Parathyroid adenoma (tissue), 2 donors: ENCODE measurements around the gene TMEM273.

Source experiments
- H2AFZ ChIP-seq: fragments of 300-600 bp; sonication (generic); one replicate; pipeline ENCODE4 v1.7.0; 2017; ENCODE audit warnings: antibody characterized with exemption, mild to moderate bottlenecking
- H3K27ac ChIP-seq: fragments of 300-600 bp; sonication (generic); one replicate; pipeline ENCODE4 v1.7.0; 2017
- H3K27me3 ChIP-seq: fragments of 300-600 bp; sonication (generic); one replicate; pipeline ENCODE4 v1.7.0; 2017; ENCODE audit warnings: low read length; ENCODE audit not compliant: control insufficient read depth, insufficient read depth
- H3K36me3 ChIP-seq: fragments of 300-600 bp; sonication (generic); one replicate; pipeline ENCODE4 v1.7.0; 2017; ENCODE audit warnings: low read length; ENCODE audit not compliant: control insufficient read depth, insufficient read depth
- H3K4me1 ChIP-seq: fragments of 300-600 bp; sonication (generic); one replicate; pipeline ENCODE4 v1.7.0; 2017; ENCODE audit warnings: control low read depth
- H3K4me2 ChIP-seq: fragments of 300-600 bp; sonication (generic); one replicate; pipeline ENCODE4 v1.7.0; 2017; ENCODE audit warnings: low read length
- H3K4me3 ChIP-seq: fragments of 300-600 bp; sonication (generic); one replicate; pipeline ENCODE4 v1.7.0; 2017; ENCODE audit warnings: low read depth, low read length
- H3K79me2 ChIP-seq: fragments of 300-600 bp; sonication (generic); one replicate; pipeline ENCODE4 v1.7.0; 2017; ENCODE audit warnings: control low read depth
- H3K9ac ChIP-seq: fragments of 300-600 bp; sonication (generic); one replicate; pipeline ENCODE4 v1.7.0; 2017; ENCODE audit warnings: mild to moderate bottlenecking
- H3K9me3 ChIP-seq: fragments of 300-600 bp; sonication (generic); one replicate; pipeline ENCODE4 v1.7.0; 2017; ENCODE audit warnings: low read length; ENCODE audit not compliant: control insufficient read depth
- TF ChIP-seq, protein P1 (sequence below): fragments of 300-600 bp; sonication (generic); IDR thresholded peaks from one replicate; pipeline ENCODE4 v1.7.0; 2017; ENCODE audit warnings: antibody characterized with exemption, mild to moderate bottlenecking
- donor health status: primary hyperparathyroidism.

TMEM273 gene

DNA sequence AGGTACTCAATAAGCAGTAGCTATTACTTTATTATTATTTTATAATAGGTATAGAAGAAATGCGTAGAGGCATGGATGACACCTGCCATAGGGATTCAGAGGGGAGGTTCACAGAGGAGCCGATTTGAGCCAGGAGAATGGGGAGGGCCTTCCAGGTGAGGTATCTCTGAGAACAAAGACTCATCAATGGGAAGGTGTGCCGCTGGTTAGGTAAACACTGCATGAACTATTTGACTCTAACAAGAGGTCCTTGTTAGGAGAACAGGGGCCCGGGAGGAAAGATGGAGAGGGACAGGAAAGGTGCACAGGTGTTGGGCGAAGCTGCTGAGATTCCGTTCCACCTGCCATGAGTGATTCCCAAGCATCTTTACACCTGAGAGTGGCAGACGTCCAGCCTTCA is 41.8 kb upstream of the TMEM273 start:
- no peak overlapping the region for H3K4me2 ChIP-seq
- peaks cover 23% of the 10 kb centered on the region for H3K4me1 ChIP-seq
- H3K79me2 ChIP-seq: no peaks in the 10 kb centered on the region
- H3K9me3 ChIP-seq: no peaks in the 10 kb centered on the region
- no peaks in the 10 kb centered on the region for H3K36me3 ChIP-seq
- H3K27ac ChIP-seq: no peak overlapping the region
- H3K27me3 ChIP-seq: no peaks in the 10 kb centered on the region
- no peak overlapping the region for H3K9ac ChIP-seq
- TF ChIP-seq, protein P1, sequence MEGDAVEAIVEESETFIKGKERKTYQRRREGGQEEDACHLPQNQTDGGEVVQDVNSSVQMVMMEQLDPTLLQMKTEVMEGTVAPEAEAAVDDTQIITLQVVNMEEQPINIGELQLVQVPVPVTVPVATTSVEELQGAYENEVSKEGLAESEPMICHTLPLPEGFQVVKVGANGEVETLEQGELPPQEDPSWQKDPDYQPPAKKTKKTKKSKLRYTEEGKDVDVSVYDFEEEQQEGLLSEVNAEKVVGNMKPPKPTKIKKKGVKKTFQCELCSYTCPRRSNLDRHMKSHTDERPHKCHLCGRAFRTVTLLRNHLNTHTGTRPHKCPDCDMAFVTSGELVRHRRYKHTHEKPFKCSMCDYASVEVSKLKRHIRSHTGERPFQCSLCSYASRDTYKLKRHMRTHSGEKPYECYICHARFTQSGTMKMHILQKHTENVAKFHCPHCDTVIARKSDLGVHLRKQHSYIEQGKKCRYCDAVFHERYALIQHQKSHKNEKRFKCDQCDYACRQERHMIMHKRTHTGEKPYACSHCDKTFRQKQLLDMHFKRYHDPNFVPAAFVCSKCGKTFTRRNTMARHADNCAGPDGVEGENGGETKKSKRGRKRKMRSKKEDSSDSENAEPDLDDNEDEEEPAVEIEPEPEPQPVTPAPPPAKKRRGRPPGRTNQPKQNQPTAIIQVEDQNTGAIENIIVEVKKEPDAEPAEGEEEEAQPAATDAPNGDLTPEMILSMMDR: no peak
- H3K4me3 ChIP-seq: no peak overlapping the region
- H2AFZ ChIP-seq: peak overlapping the region; percentile 40

GRCh38 chr10:49228677-49229076 is 40.5 kb upstream of the TMEM273 start:
- Histone ChIP-seq H3K4me1 (peaks cover 31% of the 10 kb centered on the region), H3K9me3 (no peaks in the 10 kb centered on the region), H3K36me3 (no peaks in the 10 kb centered on the region), H3K9ac (no peak overlapping the region), H3K4me2 (no peak overlapping the region), H3K4me3 (no peak overlapping the region), H3K79me2 (no peaks in the 10 kb centered on the region), H3K27ac (no peak overlapping the region), H3K27me3 (no peaks in the 10 kb centered on the region), H2AFZ (no peak overlapping the region)
- TF ChIP-seq, protein P1: no peak

GRCh38 chr10:49227406-49227805 is 39.2 kb upstream of the TMEM273 start:
- H3K4me2 ChIP-seq: no peak overlapping the region

GRCh38 chr10:49226594-49226993 is 38.4 kb upstream of the TMEM273 start:
- TF ChIP-seq, protein P1: no peak
- no peak overlapping the region for H3K9ac ChIP-seq
- peaks cover 35% of the 10 kb centered on the region for H3K4me1 ChIP-seq
- H3K4me2 ChIP-seq: no peak overlapping the region
- no peaks in the 10 kb centered on the region for H3K79me2 ChIP-seq
- H3K9me3 ChIP-seq: no peaks in the 10 kb centered on the region
- peak overlapping the region; percentile 3 for H2AFZ ChIP-seq
- H3K36me3 ChIP-seq: no peaks in the 10 kb centered on the region
- H3K27ac ChIP-seq: peak overlapping the region; percentile 99
- no peak overlapping the region for H3K4me3 ChIP-seq
- H3K27me3 ChIP-seq: no peaks in the 10 kb centered on the region

More at GRCh38 chr10:49227406-49227805, 39.2 kb upstream of the TMEM273 start:
- H3K36me3 ChIP-seq: no peaks in the 10 kb centered on the region
- peak overlapping the region; percentile 99 for H3K27ac ChIP-seq
- H3K79me2 ChIP-seq: no peaks in the 10 kb centered on the region
- peaks cover 35% of the 10 kb centered on the region for H3K4me1 ChIP-seq
- H3K27me3 ChIP-seq: no peaks in the 10 kb centered on the region
- H3K9me3 ChIP-seq: no peaks in the 10 kb centered on the region
- H2AFZ ChIP-seq: no peak overlapping the region
- TF ChIP-seq, protein P1: no peak
- no peak overlapping the region for H3K9ac ChIP-seq
- no peak overlapping the region for H3K4me3 ChIP-seq

DNA sequence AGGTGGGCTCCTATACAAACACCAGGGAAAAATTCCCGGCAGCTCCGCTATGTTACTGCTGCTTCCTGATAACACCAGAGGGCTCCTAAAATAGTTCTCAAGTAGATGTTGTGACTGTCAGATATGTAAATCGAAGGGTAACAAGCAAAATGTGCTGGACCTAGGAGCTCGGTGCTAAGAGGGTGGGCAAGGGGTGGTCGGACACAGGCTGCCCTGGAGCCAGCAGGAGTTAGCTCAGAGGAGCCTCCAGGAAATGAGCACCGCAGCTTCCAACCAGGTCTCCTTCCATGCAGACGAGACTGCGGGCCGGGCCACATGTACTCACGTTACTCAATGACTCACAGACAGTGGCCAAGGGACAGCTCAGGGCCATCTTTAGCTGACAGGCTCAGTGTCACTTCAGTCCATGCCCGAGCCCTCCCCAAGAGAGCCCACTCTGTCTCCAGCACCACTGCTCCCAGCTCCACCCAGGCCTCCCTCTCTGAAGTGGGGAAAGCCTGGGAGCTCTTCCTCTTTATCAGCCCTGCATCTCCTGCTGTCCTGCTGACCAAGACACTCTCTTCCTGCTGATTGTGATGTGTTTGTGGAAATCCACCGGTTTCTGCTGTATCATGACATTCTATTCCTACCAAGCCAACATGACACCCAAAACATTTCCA is 37.2 kb upstream of the TMEM273 start:
- Histone ChIP-seq H2AFZ (peak overlapping the region; percentile 62), H3K9ac (no peak overlapping the region), H3K9me3 (no peaks in the 10 kb centered on the region), H3K4me1 (peaks cover 42% of the 10 kb centered on the region), H3K4me2 (peak overlapping the region; percentile 34), H3K79me2 (no peaks in the 10 kb centered on the region), H3K36me3 (no peaks in the 10 kb centered on the region), H3K27me3 (no peaks in the 10 kb centered on the region), H3K27ac (peak overlapping the region; percentile 99), H3K4me3 (peak overlapping the region; percentile 15)
- TF ChIP-seq, protein P1: no peak
